ENCODE results near the gene NUB1.

NUB1 gene

DNA sequence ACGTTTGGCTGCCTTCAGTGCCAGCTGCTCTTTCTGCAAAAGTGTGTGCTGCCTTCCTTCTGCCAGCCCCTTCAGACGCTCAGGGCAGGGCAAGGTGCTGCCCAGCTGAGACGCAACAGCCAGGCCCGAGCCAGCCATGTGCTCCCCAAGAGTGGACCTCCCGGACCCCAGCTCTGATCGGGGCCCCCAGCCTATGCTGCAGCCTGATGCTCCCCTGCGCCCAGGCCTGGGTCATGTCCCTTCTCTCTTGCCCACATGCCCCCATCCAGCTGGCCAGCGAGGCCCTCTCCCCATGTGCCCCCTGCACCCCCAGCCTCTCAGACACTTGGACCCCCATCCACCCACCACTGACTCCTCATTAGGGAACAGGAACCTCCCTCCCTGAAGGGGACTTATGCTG is 50.4 kb downstream of the NUB1 start:
- DNase-seq = no peak

- no peak for DNase-seq
These were observed 50.8 kb downstream of the NUB1 start for GRCh38 chr7:151392426-151392825.

DNA sequence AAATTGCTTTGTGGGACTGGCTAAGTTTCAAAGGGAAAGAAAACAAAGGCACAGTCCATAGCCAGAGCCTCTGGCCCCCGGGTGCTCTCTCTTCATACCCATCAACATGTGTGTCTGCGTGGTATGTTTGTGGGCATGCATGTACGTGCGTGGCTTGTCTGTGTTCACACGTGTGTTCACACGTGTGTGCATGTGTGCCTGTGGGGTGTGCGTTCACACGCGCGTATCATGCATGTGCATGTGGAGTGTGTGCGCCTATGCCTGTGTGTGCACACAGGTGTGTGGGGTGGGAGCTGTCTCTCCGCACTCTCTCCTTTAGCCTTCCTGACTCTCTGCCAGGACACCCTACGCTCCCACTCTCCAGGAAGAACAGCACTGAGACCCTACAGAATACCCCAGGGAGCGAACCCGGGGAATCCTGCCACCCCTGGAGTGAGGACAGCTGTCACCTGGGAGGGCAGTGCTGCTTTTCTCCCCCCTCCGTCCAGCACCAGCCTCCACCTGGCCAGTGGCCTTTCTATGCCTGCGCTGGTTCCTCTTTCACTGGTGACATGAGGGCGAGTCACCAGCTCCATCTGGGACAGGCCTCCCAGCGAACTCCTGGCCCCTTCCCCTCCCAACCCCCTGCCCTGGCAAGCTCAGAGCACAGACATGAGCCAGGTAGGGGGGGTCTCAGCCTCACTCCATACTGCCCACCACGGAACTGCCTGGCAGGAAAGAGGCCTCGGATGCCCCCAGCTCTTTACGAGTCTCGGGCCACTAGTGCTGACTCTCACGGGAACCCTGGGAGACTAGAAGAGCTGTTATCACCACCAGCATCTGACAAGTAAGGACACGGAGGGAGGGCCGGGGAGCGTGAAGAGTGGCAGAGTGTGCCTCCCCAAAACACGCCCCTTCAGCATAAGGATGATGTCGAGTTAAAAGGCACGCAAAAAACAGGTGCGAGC is 51.7 kb downstream of the NUB1 start:
- DNase-seq = no peak

- DNase-seq = no peak
These were observed 52.7 kb downstream of the NUB1 start for GRCh38 chr7:151394076-151395035.

- no peak for DNase-seq
These were observed 53.4 kb downstream of the NUB1 start for GRCh38 chr7:151395036-151395367.

GRCh38 chr7:151396328-151396970 is 54.8 kb downstream of the NUB1 start:
- no peak for DNase-seq

DNA sequence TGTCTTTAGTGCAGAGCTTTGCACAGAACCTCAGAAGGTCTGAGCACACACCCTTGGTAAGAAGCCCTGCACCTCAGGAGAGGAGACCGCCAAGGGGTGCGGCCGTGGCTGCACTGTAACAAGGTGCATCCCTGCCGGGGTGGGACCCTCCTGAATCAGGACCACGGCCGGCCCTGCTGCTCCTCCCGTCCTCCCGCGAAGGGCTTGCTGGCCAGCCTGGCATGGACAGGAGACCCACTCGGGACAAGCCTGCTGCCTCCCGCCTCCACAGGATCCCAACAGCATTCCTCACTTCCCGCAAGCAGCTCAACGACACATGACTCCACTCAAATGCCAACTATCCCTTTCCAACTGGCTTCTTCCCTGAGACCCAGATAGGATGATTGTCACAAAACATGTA is 55.4 kb downstream of the NUB1 start:
- no peak for DNase-seq

GRCh38 chr7:151398446-151399304 is 57.1 kb downstream of the NUB1 start:
- DNase-seq = no peak

DNA sequence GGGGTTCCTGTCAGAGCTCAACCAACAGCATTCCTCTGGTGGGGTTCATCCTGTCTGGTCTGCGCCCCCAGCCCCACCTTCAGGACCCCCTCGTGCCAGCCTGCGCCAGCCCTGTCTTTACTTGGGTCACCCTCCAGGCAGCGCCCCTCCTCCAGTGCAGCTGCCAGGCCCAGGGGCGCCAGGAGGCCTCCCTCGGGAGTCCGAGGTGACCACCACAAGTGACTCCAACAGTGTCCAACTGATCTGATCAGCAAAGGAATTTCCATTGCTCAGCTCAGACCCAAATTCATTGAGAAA is 57.6 kb downstream of the NUB1 start:
- DNase-seq = no peak

GRCh38 chr7:151399906-151400305 is 58.3 kb downstream of the NUB1 start:
- no peak for DNase-seq

DNA sequence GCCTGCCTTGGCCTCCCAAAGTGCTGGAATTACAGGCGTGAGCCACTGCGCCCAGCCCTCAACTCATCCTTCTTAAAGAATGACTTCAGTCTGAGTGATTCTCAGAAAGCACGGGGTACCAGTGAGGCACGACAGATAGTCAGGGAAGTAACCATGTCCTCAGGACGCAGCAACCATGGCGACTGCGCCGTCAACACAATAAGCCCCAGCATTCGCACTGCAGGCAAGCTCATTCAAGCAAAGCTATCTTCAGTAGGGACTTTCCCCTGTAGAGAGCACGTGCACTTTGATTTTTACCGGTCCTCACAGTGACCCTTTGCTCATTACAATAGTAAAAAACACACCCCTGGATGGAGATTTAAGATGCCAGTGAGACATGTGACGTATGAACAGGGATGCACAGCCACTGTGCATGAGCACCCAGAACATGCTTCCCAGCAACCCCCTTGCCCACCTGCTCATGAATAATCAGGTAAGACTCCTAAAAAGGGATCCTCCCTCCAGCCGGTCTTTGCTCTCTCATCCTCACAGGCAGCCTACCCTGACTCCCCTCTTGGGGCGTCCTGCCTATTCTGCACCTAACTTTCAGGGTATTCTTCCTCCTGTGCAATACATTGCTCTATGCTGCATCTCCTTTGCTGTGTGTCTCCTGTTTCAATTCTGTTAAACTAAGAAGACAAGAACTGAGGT is 59.2 kb downstream of the NUB1 start:
- no peak for DNase-seq

GRCh38 chr7:151402029-151402835 is 60.6 kb downstream of the NUB1 start:
- no peak for DNase-seq

GRCh38 chr7:151403764-151404163 is 62.2 kb downstream of the NUB1 start:
- DNase-seq = no peak

- no peak for DNase-seq
These were observed 62.8 kb downstream of the NUB1 start for GRCh38 chr7:151404216-151405011.

DNA sequence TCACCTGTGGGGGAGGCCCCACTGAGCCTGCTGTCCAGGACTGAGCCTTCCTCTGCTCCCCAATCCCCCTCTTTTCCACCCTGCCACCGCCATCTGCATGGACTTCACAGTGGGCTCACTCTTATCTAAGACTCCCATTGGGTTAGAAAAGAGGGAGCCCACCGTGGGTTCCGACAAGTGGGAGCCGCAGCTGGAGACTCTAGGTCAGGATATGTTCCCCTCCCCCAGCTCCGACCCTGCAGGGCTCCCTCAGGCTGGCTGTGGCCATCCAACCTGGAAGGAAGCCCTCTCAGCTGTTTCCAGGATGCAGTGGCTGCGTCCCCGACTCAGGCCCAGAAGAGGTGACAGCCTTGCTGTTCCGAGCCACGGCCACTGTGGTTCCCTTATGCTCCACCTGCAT is 63.4 kb downstream of the NUB1 start:
- DNase-seq = no peak

GRCh38 chr7:151405588-151405987 is 64.0 kb downstream of the NUB1 start:
- no peak for DNase-seq

DNA sequence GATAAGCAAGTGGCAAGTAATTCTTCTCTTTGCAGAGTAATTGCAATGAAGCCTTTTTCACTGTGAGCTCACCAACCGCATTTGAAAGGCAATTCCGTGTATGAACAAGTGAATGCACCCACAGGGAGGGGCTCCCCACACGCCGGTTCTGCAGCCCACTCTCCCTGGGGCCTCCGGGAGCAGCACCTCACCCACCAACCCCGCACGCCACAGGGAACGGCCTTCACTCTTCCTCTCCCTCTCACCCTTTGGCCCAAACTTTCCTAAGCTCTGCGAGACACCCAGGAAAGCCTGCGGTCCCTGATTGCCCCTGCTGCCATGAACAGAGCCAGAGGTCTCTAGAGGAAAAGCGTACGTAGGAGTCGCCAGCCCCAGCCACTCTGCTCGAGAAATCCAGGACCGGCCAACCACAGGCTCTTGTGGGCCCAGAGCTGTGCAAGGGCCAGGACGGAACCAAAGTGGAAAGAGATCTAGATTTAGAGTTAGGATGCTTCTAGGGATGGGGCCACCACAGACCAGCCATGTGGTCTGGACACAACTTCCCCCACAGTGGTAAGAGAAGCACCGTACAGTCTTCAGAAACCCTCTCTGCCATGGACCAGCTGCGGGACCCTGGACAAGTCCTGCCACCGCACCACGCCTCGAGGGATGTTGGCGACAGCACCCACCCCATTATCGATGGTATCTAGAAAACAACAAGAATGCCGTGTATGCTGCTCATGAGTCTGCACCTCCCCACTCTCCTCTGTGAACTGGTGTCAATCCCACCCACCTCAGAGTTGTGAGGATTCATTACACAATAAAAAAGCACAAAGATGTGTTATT is 64.7 kb downstream of the NUB1 start:
- no peak for DNase-seq

- DNase-seq = no peak
These were observed 65.4 kb downstream of the NUB1 start for GRCh38 chr7:151406886-151407583.

GRCh38 chr7:151408498-151408838 is 66.9 kb downstream of the NUB1 start:
- no peak for DNase-seq

Data from kidney glomerular epithelial cell (primary cell).